Mucosa of rectum (tissue), 2 donors: ENCODE results near the gene ZNF148.

Source experiments
- H3K27ac ChIP-seq, 2 donors: one replicate each; pipeline ENCODE4 v1.7.0; 2013; ENCODE audit warnings: inconsistent platforms in 2 of 2, low read depth in 2 of 2, low read length in 2 of 2
- H3K27me3 ChIP-seq, 2 donors: one replicate each; pipeline ENCODE4 v1.7.0; 2013; ENCODE audit warnings: low read length in 2 of 2; ENCODE audit not compliant: control insufficient read depth in 2 of 2, insufficient read depth in 2 of 2
- H3K36me3 ChIP-seq, 2 donors: one replicate each; pipeline ENCODE4 v1.7.0; 2013; ENCODE audit warnings: low read length in 2 of 2; ENCODE audit not compliant: control insufficient read depth in 2 of 2, insufficient read depth in 2 of 2
- H3K4me1 ChIP-seq, 2 donors: one replicate each; pipeline ENCODE4 v1.7.0; 2013; ENCODE audit warnings: low read length in 2 of 2, mild to moderate bottlenecking in 1 of 2; ENCODE audit not compliant: control insufficient read depth in 2 of 2, insufficient read depth in 2 of 2
- H3K4me3 ChIP-seq, 2 donors: one replicate each; pipeline ENCODE4 v1.7.0; 2013; ENCODE audit warnings: low read length in 2 of 2
- H3K9ac ChIP-seq, 2 donors: one replicate each; pipeline ENCODE4 v1.7.0; 2013; ENCODE audit warnings: low read length in 2 of 2, low read depth in 1 of 2, mild to moderate bottlenecking in 1 of 2
- H3K9me3 ChIP-seq, 2 donors: one replicate each; pipeline ENCODE4 v1.7.0; 2013; ENCODE audit warnings: low read length in 2 of 2; ENCODE audit not compliant: control insufficient read depth in 2 of 2
- donor health status: healthy.
- donor health status: Normal muscosa, but diverticular disease.

The ZNF148 gene

GRCh38 chr3:125337506-125337905 lies 37.6 kb downstream of the ZNF148 start:
- Histone ChIP-seq H3K9me3 (no peaks in the 10 kb centered on the region), H3K9ac (no peak overlapping the region), H3K27me3 (no peaks in the 10 kb centered on the region), H3K27ac (no peak overlapping the region), H3K4me1 (no peaks in the 10 kb centered on the region), H3K4me3 (no peak overlapping the region), H3K36me3 (no peaks in the 10 kb centered on the region)

GRCh38 chr3:125334675-125335560 lies 40.2 kb downstream of the ZNF148 start:
- Histone ChIP-seq H3K36me3 (no peaks in the 10 kb centered on the region), H3K27me3 (no peaks in the 10 kb centered on the region), H3K27ac (no peak overlapping the region), H3K9ac (no peak overlapping the region), H3K9me3 (no peaks in the 10 kb centered on the region), H3K4me1 (no peaks in the 10 kb centered on the region), H3K4me3 (no peak overlapping the region)

- Histone ChIP-seq H3K36me3 (no peaks in the 10 kb centered on the region), H3K4me1 (no peaks in the 10 kb centered on the region), H3K4me3 (no peak overlapping the region), H3K9ac (no peak overlapping the region), H3K27ac (no peak overlapping the region), H3K9me3 (no peaks in the 10 kb centered on the region), H3K27me3 (no peaks in the 10 kb centered on the region)
These were observed 42.6 kb downstream of the ZNF148 start for GRCh38 chr3:125332504-125332903.

GRCh38 chr3:125331243-125331642 lies 43.9 kb downstream of the ZNF148 start:
- Histone ChIP-seq H3K9ac (no peak overlapping the region), H3K4me1 (no peaks in the 10 kb centered on the region), H3K4me3 (no peak overlapping the region), H3K27ac (no peak overlapping the region), H3K9me3 (no peaks in the 10 kb centered on the region), H3K27me3 (no peaks in the 10 kb centered on the region), H3K36me3 (no peaks in the 10 kb centered on the region)

DNA sequence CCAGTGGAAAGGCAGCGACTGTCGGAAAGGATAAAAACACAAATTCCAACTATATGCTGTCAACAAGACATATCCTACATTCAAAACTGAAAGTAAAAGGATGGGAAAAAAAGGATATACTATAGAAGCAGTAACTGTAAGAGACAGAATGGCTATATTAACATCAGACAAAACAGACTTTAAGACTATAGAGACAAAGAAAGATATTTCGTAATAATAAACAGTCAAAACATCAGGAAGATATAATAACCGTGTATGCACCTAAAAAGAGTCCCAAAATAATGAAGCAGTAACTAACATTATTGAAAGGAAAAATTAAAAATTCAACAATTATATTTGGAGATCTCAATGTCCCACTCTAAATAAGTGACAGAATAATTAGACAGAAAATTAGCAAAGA lies 48.2 kb downstream of the ZNF148 start:
- H3K36me3 ChIP-seq = no peaks in the 10 kb centered on the region
- H3K27me3 ChIP-seq = no peaks in the 10 kb centered on the region
- no peaks in the 10 kb centered on the region for H3K4me1 ChIP-seq
- H3K4me3 ChIP-seq = no peak overlapping the region
- no peak overlapping the region for H3K9ac ChIP-seq
- no peaks in the 10 kb centered on the region for H3K9me3 ChIP-seq
- H3K27ac ChIP-seq = no peak overlapping the region

GRCh38 chr3:125325746-125326145 lies 49.4 kb downstream of the ZNF148 start:
- no peaks in the 10 kb centered on the region for H3K4me1 ChIP-seq
- H3K9me3 ChIP-seq = no peaks in the 10 kb centered on the region
- no peak overlapping the region for H3K4me3 ChIP-seq
- no peak overlapping the region for H3K9ac ChIP-seq
- no peaks in the 10 kb centered on the region for H3K27me3 ChIP-seq
- no peaks in the 10 kb centered on the region for H3K36me3 ChIP-seq
- no peak overlapping the region for H3K27ac ChIP-seq

- H3K27ac ChIP-seq = no peak overlapping the region
- no peak overlapping the region for H3K9ac ChIP-seq
- no peaks in the 10 kb centered on the region for H3K4me1 ChIP-seq
- no peaks in the 10 kb centered on the region for H3K27me3 ChIP-seq
- no peaks in the 10 kb centered on the region for H3K9me3 ChIP-seq
- peaks cover 0 to 4% of the 10 kb centered on the region in 2 donors for H3K36me3 ChIP-seq
- no peak overlapping the region for H3K4me3 ChIP-seq
These were observed 50.8 kb downstream of the ZNF148 start for GRCh38 chr3:125324341-125324740.

GRCh38 chr3:125322917-125323316 lies 52.2 kb downstream of the ZNF148 start:
- Histone ChIP-seq H3K27me3 (no peaks in the 10 kb centered on the region), H3K9ac (no peak overlapping the region), H3K4me1 (no peaks in the 10 kb centered on the region), H3K27ac (no peak overlapping the region), H3K9me3 (no peaks in the 10 kb centered on the region), H3K36me3 (peaks cover 0 to 4% of the 10 kb centered on the region in 2 donors), H3K4me3 (no peak overlapping the region)

GRCh38 chr3:125322166-125322565 lies 53.0 kb downstream of the ZNF148 start:
- peaks cover 0 to 4% of the 10 kb centered on the region in 2 donors for H3K36me3 ChIP-seq
- H3K4me1 ChIP-seq = no peaks in the 10 kb centered on the region
- no peak overlapping the region for H3K9ac ChIP-seq
- H3K27me3 ChIP-seq = no peaks in the 10 kb centered on the region
- H3K4me3 ChIP-seq = no peak overlapping the region
- H3K27ac ChIP-seq = no peak overlapping the region
- H3K9me3 ChIP-seq = no peaks in the 10 kb centered on the region

GRCh38 chr3:125319765-125320164 lies 55.4 kb downstream of the ZNF148 start:
- Histone ChIP-seq H3K27ac (no peak overlapping the region), H3K9ac (no peak overlapping the region)

More at GRCh38 chr3:125319765-125320164, 55.4 kb downstream of the ZNF148 start:
- Histone ChIP-seq H3K9me3 (no peaks in the 10 kb centered on the region), H3K36me3 (peaks cover 0 to 4% of the 10 kb centered on the region in 2 donors), H3K4me1 (no peaks in the 10 kb centered on the region), H3K4me3 (no peak overlapping the region), H3K27me3 (no peaks in the 10 kb centered on the region)
